GM12892 (cell line): ENCODE measurements around the gene APH1B.

Experiments used
- POLR2A ChIP-seq: IDR thresholded peaks from 2 replicates; pipeline ENCODE4 v1.6.1; 2011; ENCODE audit warnings: low read depth, low read length, control low read depth
- POLR2AphosphoS5 ChIP-seq: IDR thresholded peaks from 2 replicates; pipeline ENCODE4 v1.6.1; 2011; ENCODE audit warnings: low read depth, low read length, control low read depth

DNA sequence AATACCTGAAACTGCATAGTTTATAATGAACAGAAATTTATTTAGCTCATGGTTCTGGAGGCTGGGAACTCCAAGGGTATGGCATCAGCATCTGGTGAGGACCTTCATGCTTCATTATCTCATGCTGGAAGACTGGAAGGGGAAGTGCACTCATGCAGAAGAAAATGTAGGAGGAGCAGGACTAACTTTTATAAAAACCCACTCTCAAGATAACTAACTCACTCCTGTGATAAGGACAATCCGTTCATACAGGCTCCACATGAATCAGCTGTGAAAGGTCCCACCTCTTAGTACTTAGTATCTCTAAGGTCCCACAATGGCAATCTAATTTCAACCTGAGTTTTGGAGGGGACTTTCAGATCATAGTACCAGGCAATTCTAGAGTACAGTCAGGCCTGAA is 33.6 kb upstream of the APH1B start:
- TF ChIP-seq POLR2AphosphoS5 = no peak
- TF ChIP-seq POLR2A = no peak
